Germinal center (tissue), 1 donor: Measurements from ENCODE around the gene YJEFN3.

ENCODE experiments used
- DNase-seq: peaks from one replicate; pipeline ENCODE4 v3.0.0; 2012; ENCODE audit warnings: mixed read lengths, low spot score

YJEFN3 gene

GRCh38 chr19:19528721-19529490, at the start of gene YJEFN3:
YJEFN3 (plus strand) TSS chr19:19528911; CDS start chr19:19528933, 22 bp downstream.
- no peak for DNase-seq

GRCh38 chr19:19480688-19481087, 48.0 kb upstream of the YJEFN3 start:
- DNase-seq: no peak

GRCh38 chr19:19482809-19483596, 45.7 kb upstream of the YJEFN3 start:
- DNase-seq: no peak

GRCh38 chr19:19485161-19485997, 43.3 kb upstream of the YJEFN3 start:
- DNase-seq: peak; percentile 34

- DNase-seq: no peak
Measured at GRCh38 chr19:19485998-19486290, 42.8 kb upstream of the YJEFN3 start.

GRCh38 chr19:19486343-19487076, 42.2 kb upstream of the YJEFN3 start:
- no peak for DNase-seq

- no peak for DNase-seq
Measured at GRCh38 chr19:19487077-19487949, 41.4 kb upstream of the YJEFN3 start.

GRCh38 chr19:19487950-19488874, 40.5 kb upstream of the YJEFN3 start:
- DNase-seq: no peak

- peak; percentile 70 for DNase-seq
Measured at GRCh38 chr19:19488875-19489690, 39.6 kb upstream of the YJEFN3 start.

GRCh38 chr19:19489804-19490204, 38.9 kb upstream of the YJEFN3 start:
- no peak for DNase-seq

- peak; percentile 84 for DNase-seq
Measured at GRCh38 chr19:19490214-19490968, 38.3 kb upstream of the YJEFN3 start.

GRCh38 chr19:19491321-19492025, 37.2 kb upstream of the YJEFN3 start:
- no peak for DNase-seq

- DNase-seq: no peak
Measured at GRCh38 chr19:19492026-19492610, 36.6 kb upstream of the YJEFN3 start.

GRCh38 chr19:19493841-19494546, 34.7 kb upstream of the YJEFN3 start:
- DNase-seq: no peak

GRCh38 chr19:19495614-19496603, 32.8 kb upstream of the YJEFN3 start:
- no peak for DNase-seq
